HG02870 (cell line): Measurements from ENCODE around the gene RNF169.

Experiments used
- ATAC-seq: cut with Tn5 transposase; IDR thresholded peaks from one replicate; pipeline ENCODE4 v1.9.1; 2021; ENCODE audit warnings: mild to moderate bottlenecking, moderate library complexity; ENCODE audit not compliant: unreplicated experiment

RNF169 gene

GRCh38 chr11:74866557-74866956, 117.9 kb downstream of the RNF169 start:
- ATAC-seq, result no peak

DNA sequence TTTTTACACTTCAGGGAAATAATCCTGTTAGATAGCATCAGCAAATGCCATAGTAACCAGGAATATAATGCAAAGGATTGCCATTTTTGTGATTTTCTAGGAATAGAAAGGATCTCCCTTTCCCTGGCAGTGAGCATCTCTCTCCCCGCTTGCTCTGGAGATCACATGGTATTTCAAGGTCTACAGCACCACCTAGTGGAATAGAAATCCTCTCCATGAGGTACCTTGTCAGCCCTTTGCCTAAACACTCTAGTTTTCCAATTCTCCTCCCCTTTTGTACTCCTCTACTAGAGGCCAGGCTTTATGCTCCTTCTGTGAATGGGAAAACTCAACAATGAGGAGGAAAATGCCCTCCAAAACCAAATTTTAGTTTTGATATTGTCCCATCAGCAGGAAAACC, 121.8 kb downstream of the RNF169 start:
- ATAC-seq, result no peak

DNA sequence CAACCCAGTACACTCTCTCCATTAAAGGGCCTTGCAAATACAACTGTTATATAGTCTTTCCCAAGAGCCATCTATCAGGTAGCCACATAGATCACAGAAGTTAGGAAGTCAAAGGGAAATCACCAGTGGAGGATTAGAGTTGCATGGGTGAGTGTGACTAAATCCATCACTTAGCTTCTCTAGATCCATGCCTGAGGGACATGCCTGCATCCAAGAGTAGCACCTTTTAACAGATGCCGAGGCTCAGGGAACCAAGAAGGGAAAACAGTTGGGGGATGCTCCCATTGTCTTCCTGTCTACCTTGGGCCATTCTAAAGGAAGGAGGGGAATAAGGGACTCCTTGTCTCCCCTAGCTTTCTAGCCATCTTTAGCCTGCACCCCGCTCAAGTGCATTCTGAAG, 122.4 kb downstream of the RNF169 start:
- ATAC-seq, result no peak

GRCh38 chr11:74877132-74877531, 128.5 kb downstream of the RNF169 start:
- ATAC-seq, result no peak
